Upper lobe of left lung (tissue), 4 donors: Measurements from ENCODE around the gene UBE2Q2.

Experiments used
- POLR2A ChIP-seq, 4 donors: fragments of 450-650 bp; IDR thresholded peaks; one replicate each; pipeline ENCODE4 v1.5.1; 2016 to 2017; ENCODE audit warnings: antibody characterized with exemption in 4 of 4, mild to moderate bottlenecking in 2 of 4
- TF ChIP-seq, protein P1 (sequence below), 6 experiments: fragments of 450-650 bp in 4 of 6; fragments of 200-600 bp in 2 of 6; sonication (generic) in 2 of 6; IDR thresholded peaks; one replicate each; pipeline ENCODE4 v1.5.1; 2016 to 2019; ENCODE audit warnings: antibody characterized with exemption in 6 of 6

DNA sequence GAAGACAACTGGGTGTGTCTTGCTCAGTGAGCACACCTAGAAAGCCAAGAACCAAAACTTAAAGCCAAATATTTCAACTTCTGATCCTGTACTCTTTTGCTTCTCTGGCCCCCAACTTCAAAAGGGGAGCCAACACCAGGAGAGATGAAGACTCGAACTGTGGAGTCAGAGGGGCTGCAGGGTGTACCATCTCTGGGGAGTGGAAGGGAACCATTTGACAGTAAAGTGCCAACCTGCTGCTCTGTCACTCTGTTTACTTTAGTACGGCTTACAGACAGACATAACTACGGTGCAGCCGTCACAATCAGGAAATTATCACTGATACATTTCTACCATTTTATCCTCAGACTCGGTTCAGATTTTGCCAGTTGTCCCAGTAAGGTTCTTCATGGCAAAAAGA lies 62.0 kb downstream of the UBE2Q2 start:
- TF ChIP-seq, protein P1, sequence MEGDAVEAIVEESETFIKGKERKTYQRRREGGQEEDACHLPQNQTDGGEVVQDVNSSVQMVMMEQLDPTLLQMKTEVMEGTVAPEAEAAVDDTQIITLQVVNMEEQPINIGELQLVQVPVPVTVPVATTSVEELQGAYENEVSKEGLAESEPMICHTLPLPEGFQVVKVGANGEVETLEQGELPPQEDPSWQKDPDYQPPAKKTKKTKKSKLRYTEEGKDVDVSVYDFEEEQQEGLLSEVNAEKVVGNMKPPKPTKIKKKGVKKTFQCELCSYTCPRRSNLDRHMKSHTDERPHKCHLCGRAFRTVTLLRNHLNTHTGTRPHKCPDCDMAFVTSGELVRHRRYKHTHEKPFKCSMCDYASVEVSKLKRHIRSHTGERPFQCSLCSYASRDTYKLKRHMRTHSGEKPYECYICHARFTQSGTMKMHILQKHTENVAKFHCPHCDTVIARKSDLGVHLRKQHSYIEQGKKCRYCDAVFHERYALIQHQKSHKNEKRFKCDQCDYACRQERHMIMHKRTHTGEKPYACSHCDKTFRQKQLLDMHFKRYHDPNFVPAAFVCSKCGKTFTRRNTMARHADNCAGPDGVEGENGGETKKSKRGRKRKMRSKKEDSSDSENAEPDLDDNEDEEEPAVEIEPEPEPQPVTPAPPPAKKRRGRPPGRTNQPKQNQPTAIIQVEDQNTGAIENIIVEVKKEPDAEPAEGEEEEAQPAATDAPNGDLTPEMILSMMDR (IDR thresholded peaks at IDR 0.05): no peak
- TF ChIP-seq POLR2A (IDR thresholded peaks at IDR 0.05): no peak
